ENCODE data around the gene VSIG8.
A peak's percentile ranks its signal among the peaks of the same experiment; 100 is the strongest.

The VSIG8 gene

GRCh38 chr1:159854693-159855192, 7.7 kb downstream of the VSIG8 start:
- DNase-seq: peak; percentile 77 to 81

GRCh38 chr1:159854116-159854692, 8.3 kb downstream of the VSIG8 start:
- peak; percentile 45 to 58 for DNase-seq

- no peak for DNase-seq
Measured at GRCh38 chr1:159853417-159854115, 8.9 kb downstream of the VSIG8 start.

- DNase-seq: no peak
Measured at GRCh38 chr1:159851407-159851806, 11.1 kb downstream of the VSIG8 start.

GRCh38 chr1:159849626-159850366, 12.7 kb downstream of the VSIG8 start:
- DNase-seq: no peak

GRCh38 chr1:159848326-159848725, 14.1 kb downstream of the VSIG8 start:
- no peak for DNase-seq

- DNase-seq: no peak
Measured at GRCh38 chr1:159847231-159847630, 15.2 kb downstream of the VSIG8 start.

- no peak for DNase-seq
Measured at GRCh38 chr1:159845751-159846629, 16.5 kb downstream of the VSIG8 start.

- no peak for DNase-seq
Measured at GRCh38 chr1:159843459-159843858, 19.0 kb downstream of the VSIG8 start.

- no peak for DNase-seq
Measured at GRCh38 chr1:159841749-159842148, 20.7 kb downstream of the VSIG8 start.

- DNase-seq: no peak
Measured at GRCh38 chr1:159839116-159839849, 23.2 kb downstream of the VSIG8 start.

- DNase-seq: no peak
Measured at GRCh38 chr1:159838715-159839114, 23.7 kb downstream of the VSIG8 start.

GRCh38 chr1:159835862-159836525, 26.5 kb downstream of the VSIG8 start:
- no peak for DNase-seq

- no peak for DNase-seq
Measured at GRCh38 chr1:159835356-159835755, 27.1 kb downstream of the VSIG8 start.

- no peak for DNase-seq
Measured at GRCh38 chr1:159832309-159832708, 30.1 kb downstream of the VSIG8 start.

- DNase-seq: no peak
Measured at GRCh38 chr1:159831412-159832141, 30.9 kb downstream of the VSIG8 start.

- no peak for DNase-seq
Measured at GRCh38 chr1:159830722-159831121, 31.7 kb downstream of the VSIG8 start.

GRCh38 chr1:159829822-159830465, 32.5 kb downstream of the VSIG8 start:
- DNase-seq: no peak

GRCh38 chr1:159829273-159829634, 33.2 kb downstream of the VSIG8 start:
- no peak for DNase-seq

GRCh38 chr1:159828581-159829272, 33.7 kb downstream of the VSIG8 start:
- no peak for DNase-seq

All from activated CD4-positive, alpha-beta T cell treated with anti-CD3 and anti-CD28 coated beads, Interleukin-2, amount 50 U/mL, for 48 hours (primary cell).